ENCODE measurements around the gene EXOC4. TPM values are rescaled to one million over a fixed set of nuclear protein-coding genes. Genes with fewer than 3 reads are reported as not detected.

The EXOC4 gene
- total and polyA plus RNA-seq, 4 donors, result 47.5 to 100 (median 72.3) TPM

GRCh38 chr7:133958822-133959221 lies 705.9 kb downstream of the EXOC4 start:
- Histone ChIP-seq H3K4me3 (ENCODE audit: low read depth, low read length) (no peak overlapping the region), H3K9me3 (ENCODE audit: control insufficient read depth, insufficient read depth, low read length) (peaks cover 2% of the 10 kb centered on the region), H3K27ac (ENCODE audit: low read depth, low read length) (no peak overlapping the region), H3K27me3 (ENCODE audit: control insufficient read depth, insufficient read depth, low read length) (no peaks in the 10 kb centered on the region), H3K36me3 (ENCODE audit: control insufficient read depth, insufficient read depth, low read length) (no peaks in the 10 kb centered on the region), H3K4me1 (ENCODE audit: control insufficient read depth, insufficient read depth, low read length) (peaks cover 14% of the 10 kb centered on the region)
- no peak for DNase-seq (ENCODE audit: low read depth in 4 of 6, low spot score in 6 of 6)
- WGBS (ENCODE audit: insufficient coverage), result no CpG with 5 or more reads among the region's 1 CpG

- Histone ChIP-seq H3K4me3 (ENCODE audit: low read depth, low read length) (no peak overlapping the region), H3K27ac (ENCODE audit: low read depth, low read length) (no peak overlapping the region), H3K36me3 (ENCODE audit: control insufficient read depth, insufficient read depth, low read length) (no peaks in the 10 kb centered on the region), H3K9me3 (ENCODE audit: control insufficient read depth, insufficient read depth, low read length) (peaks cover 2% of the 10 kb centered on the region), H3K27me3 (ENCODE audit: control insufficient read depth, insufficient read depth, low read length) (no peaks in the 10 kb centered on the region), H3K4me1 (ENCODE audit: control insufficient read depth, insufficient read depth, low read length) (peaks cover 14% of the 10 kb centered on the region)
- WGBS (ENCODE audit: insufficient coverage), result no CpG with 5 or more reads among the region's 2 CpGs
- DNase-seq (ENCODE audit: low read depth in 4 of 6, low spot score in 6 of 6), result no peak
Measured at GRCh38 chr7:133959505-133959904, 706.6 kb downstream of the EXOC4 start.

- no peak for DNase-seq (ENCODE audit: low read depth in 4 of 6, low spot score in 6 of 6)
- Histone ChIP-seq H3K9me3 (ENCODE audit: control insufficient read depth, insufficient read depth, low read length) (no peaks in the 10 kb centered on the region), H3K36me3 (ENCODE audit: control insufficient read depth, insufficient read depth, low read length) (no peaks in the 10 kb centered on the region), H3K27me3 (ENCODE audit: control insufficient read depth, insufficient read depth, low read length) (no peaks in the 10 kb centered on the region), H3K27ac (ENCODE audit: low read depth, low read length) (no peak overlapping the region), H3K4me1 (ENCODE audit: control insufficient read depth, insufficient read depth, low read length) (peaks cover 5% of the 10 kb centered on the region), H3K4me3 (ENCODE audit: low read depth, low read length) (no peak overlapping the region)
- 89% methylated on average over 3 of the region's 3 CpGs for WGBS (ENCODE audit: insufficient coverage)
Measured at GRCh38 chr7:133961724-133962123, 708.8 kb downstream of the EXOC4 start.

- no peaks in the 10 kb centered on the region for H3K36me3 ChIP-seq (ENCODE audit: control insufficient read depth, insufficient read depth, low read length)
- H3K27ac ChIP-seq (ENCODE audit: low read depth, low read length), result no peak overlapping the region
- no peaks in the 10 kb centered on the region for H3K9me3 ChIP-seq (ENCODE audit: control insufficient read depth, insufficient read depth, low read length)
- 40% methylated on average over 1 of the region's 4 CpGs for WGBS (ENCODE audit: insufficient coverage)
- H3K27me3 ChIP-seq (ENCODE audit: control insufficient read depth, insufficient read depth, low read length), result no peaks in the 10 kb centered on the region
- H3K4me3 ChIP-seq (ENCODE audit: low read depth, low read length), result no peak overlapping the region
- DNase-seq (ENCODE audit: low read depth in 4 of 6, low spot score in 6 of 6), result peak in 2 of 6 donors; percentile 90 to 91
- peaks cover 5% of the 10 kb centered on the region for H3K4me1 ChIP-seq (ENCODE audit: control insufficient read depth, insufficient read depth, low read length)
Measured at GRCh38 chr7:133962646-133963045, 709.8 kb downstream of the EXOC4 start.

- Histone ChIP-seq H3K27me3 (ENCODE audit: control insufficient read depth, insufficient read depth, low read length) (no peaks in the 10 kb centered on the region), H3K9me3 (ENCODE audit: control insufficient read depth, insufficient read depth, low read length) (no peaks in the 10 kb centered on the region), H3K4me3 (ENCODE audit: low read depth, low read length) (no peak overlapping the region), H3K27ac (ENCODE audit: low read depth, low read length) (no peak overlapping the region), H3K4me1 (ENCODE audit: control insufficient read depth, insufficient read depth, low read length) (peaks cover 5% of the 10 kb centered on the region), H3K36me3 (ENCODE audit: control insufficient read depth, insufficient read depth, low read length) (no peaks in the 10 kb centered on the region)
- peak in 2 of 6 donors; percentile 42 to 56 for DNase-seq (ENCODE audit: low read depth in 4 of 6, low spot score in 6 of 6)
- WGBS (ENCODE audit: insufficient coverage), result no CpG with 5 or more reads among the region's 2 CpGs
Measured at GRCh38 chr7:133963629-133964028, 710.8 kb downstream of the EXOC4 start.

GRCh38 chr7:133971625-133972024 lies 718.7 kb downstream of the EXOC4 start:
- H3K4me3 ChIP-seq (ENCODE audit: low read depth, low read length), result no peak overlapping the region
- H3K27me3 ChIP-seq (ENCODE audit: control insufficient read depth, insufficient read depth, low read length), result no peaks in the 10 kb centered on the region
- H3K4me1 ChIP-seq (ENCODE audit: control insufficient read depth, insufficient read depth, low read length), result no peaks in the 10 kb centered on the region
- WGBS (ENCODE audit: insufficient coverage), result 100% methylated on average over 1 of the region's 2 CpGs
- no peaks in the 10 kb centered on the region for H3K36me3 ChIP-seq (ENCODE audit: control insufficient read depth, insufficient read depth, low read length)
- H3K27ac ChIP-seq (ENCODE audit: low read depth, low read length), result no peak overlapping the region
- no peak for DNase-seq (ENCODE audit: low read depth in 4 of 6, low spot score in 6 of 6)
- H3K9me3 ChIP-seq (ENCODE audit: control insufficient read depth, insufficient read depth, low read length), result no peaks in the 10 kb centered on the region

- H3K9me3 ChIP-seq (ENCODE audit: control insufficient read depth, insufficient read depth, low read length), result no peaks in the 10 kb centered on the region
- no peak overlapping the region for H3K4me3 ChIP-seq (ENCODE audit: low read depth, low read length)
- no peak overlapping the region for H3K27ac ChIP-seq (ENCODE audit: low read depth, low read length)
- no peaks in the 10 kb centered on the region for H3K27me3 ChIP-seq (ENCODE audit: control insufficient read depth, insufficient read depth, low read length)
- no peaks in the 10 kb centered on the region for H3K36me3 ChIP-seq (ENCODE audit: control insufficient read depth, insufficient read depth, low read length)
- no peak for DNase-seq (ENCODE audit: low read depth in 4 of 6, low spot score in 6 of 6)
- WGBS (ENCODE audit: insufficient coverage), result no CpG with 5 or more reads among the region's 2 CpGs
- no peaks in the 10 kb centered on the region for H3K4me1 ChIP-seq (ENCODE audit: control insufficient read depth, insufficient read depth, low read length)
Measured at GRCh38 chr7:133973710-133974109, 720.8 kb downstream of the EXOC4 start.

- Histone ChIP-seq H3K36me3 (ENCODE audit: control insufficient read depth, insufficient read depth, low read length) (no peaks in the 10 kb centered on the region), H3K27ac (ENCODE audit: low read depth, low read length) (no peak overlapping the region), H3K4me1 (ENCODE audit: control insufficient read depth, insufficient read depth, low read length) (no peaks in the 10 kb centered on the region), H3K9me3 (ENCODE audit: control insufficient read depth, insufficient read depth, low read length) (no peaks in the 10 kb centered on the region), H3K27me3 (ENCODE audit: control insufficient read depth, insufficient read depth, low read length) (no peaks in the 10 kb centered on the region), H3K4me3 (ENCODE audit: low read depth, low read length) (no peak overlapping the region)
- no peak for DNase-seq (ENCODE audit: low read depth in 4 of 6, low spot score in 6 of 6)
Measured at GRCh38 chr7:133975130-133975529, 722.3 kb downstream of the EXOC4 start.

GRCh38 chr7:133976140-133976539 lies 723.3 kb downstream of the EXOC4 start:
- Histone ChIP-seq H3K27me3 (ENCODE audit: control insufficient read depth, insufficient read depth, low read length) (no peaks in the 10 kb centered on the region), H3K27ac (ENCODE audit: low read depth, low read length) (no peak overlapping the region), H3K4me1 (ENCODE audit: control insufficient read depth, insufficient read depth, low read length) (no peaks in the 10 kb centered on the region), H3K36me3 (ENCODE audit: control insufficient read depth, insufficient read depth, low read length) (no peaks in the 10 kb centered on the region), H3K4me3 (ENCODE audit: low read depth, low read length) (no peak overlapping the region), H3K9me3 (ENCODE audit: control insufficient read depth, insufficient read depth, low read length) (no peaks in the 10 kb centered on the region)
- WGBS (ENCODE audit: insufficient coverage), result no CpG with 5 or more reads among the region's 1 CpG
- no peak for DNase-seq (ENCODE audit: low read depth in 4 of 6, low spot score in 6 of 6)

- no peak for DNase-seq (ENCODE audit: low read depth in 4 of 6, low spot score in 6 of 6)
- H3K36me3 ChIP-seq (ENCODE audit: control insufficient read depth, insufficient read depth, low read length), result no peaks in the 10 kb centered on the region
- 71% methylated on average over 1 of the region's 4 CpGs for WGBS (ENCODE audit: insufficient coverage)
- no peak overlapping the region for H3K27ac ChIP-seq (ENCODE audit: low read depth, low read length)
- no peaks in the 10 kb centered on the region for H3K9me3 ChIP-seq (ENCODE audit: control insufficient read depth, insufficient read depth, low read length)
- H3K27me3 ChIP-seq (ENCODE audit: control insufficient read depth, insufficient read depth, low read length), result no peaks in the 10 kb centered on the region
- H3K4me1 ChIP-seq (ENCODE audit: control insufficient read depth, insufficient read depth, low read length), result no peaks in the 10 kb centered on the region
- H3K4me3 ChIP-seq (ENCODE audit: low read depth, low read length), result no peak overlapping the region
Measured at GRCh38 chr7:133977409-133978274, 724.8 kb downstream of the EXOC4 start.
